Measurements from ENCODE around the gene SPOCK1.

- TF ChIP-seq CTCF (IDR thresholded peaks at IDR 0.05; ENCODE audit: borderline replicate concordance, extremely low read depth, low read length, poor library complexity, severe bottlenecking) (no peak), EZH2 (IDR thresholded peaks at IDR 0.05; ENCODE audit: borderline replicate concordance, low read depth, low read length, severe bottlenecking) (no peak)
Measured at GRCh38 chr5:136981936-136982335, 517.2 kb downstream of the SPOCK1 start.
